Subcutaneous preadipocyte (primary cell): ENCODE data around the gene WDR26. TPM values are rescaled to one million over a fixed set of nuclear protein-coding genes. Genes with fewer than 3 reads are reported as not detected.

Experiments used
- small RNA-seq: library from RNA; depleted of rRNA; stranded (forward); fragments of <200 nt; gene quantifications from one replicate; pipeline ENCODE3, GENCODE V24; 2012
- total RNA-seq: library from RNA; depleted of rRNA; stranded (reverse); fragments of >200 nt; gene quantifications from 2 replicates; pipeline ENCODE4 v1.2.3, GENCODE V29; 2012

The WDR26 gene
- total RNA-seq = 53.3 and 53.4 TPM in 2 replicates

GRCh38 chr1:224434691-224435317, at the start of gene WDR26:
Gene WDR26 (minus strand): TSS chr1:224434797.

GRCh38 chr1:224356685-224357625, 77.6 kb downstream of the WDR26 start, which contains the start of gene CNIH4:
Gene CNIH4 (plus strand): TSS chr1:224356879. CDS start chr1:224356925, 46 bp downstream.

Small RNA genes lying within 50 kb of the gene (small RNA-seq; reads per million reads assigned to genes)
- 9.5 reads per million, percentile 95 among the genes with 10 or more reads in this experiment for gene MIR4742

Other genes with a start within 250 kb of the WDR26 start
- 21.7 and 25.6 TPM in 2 replicates for gene NVL, start 104.6 kb downstream of the WDR26 start, total RNA-seq
- 43.0 and 74.6 TPM in 2 replicates for gene CNIH4, start 77.9 kb downstream of the WDR26 start, total RNA-seq
- gene CNIH3, start 181.5 kb upstream of the WDR26 start, total RNA-seq = 21.3 and 62.4 TPM in 2 replicates